ENCODE data around the gene MYOG. TPM values are rescaled to one million over a fixed set of nuclear protein-coding genes. Genes with fewer than 3 reads are reported as not detected.

The MYOG gene
- total RNA-seq, 2 donors from 2014 or later: not detected

DNA sequence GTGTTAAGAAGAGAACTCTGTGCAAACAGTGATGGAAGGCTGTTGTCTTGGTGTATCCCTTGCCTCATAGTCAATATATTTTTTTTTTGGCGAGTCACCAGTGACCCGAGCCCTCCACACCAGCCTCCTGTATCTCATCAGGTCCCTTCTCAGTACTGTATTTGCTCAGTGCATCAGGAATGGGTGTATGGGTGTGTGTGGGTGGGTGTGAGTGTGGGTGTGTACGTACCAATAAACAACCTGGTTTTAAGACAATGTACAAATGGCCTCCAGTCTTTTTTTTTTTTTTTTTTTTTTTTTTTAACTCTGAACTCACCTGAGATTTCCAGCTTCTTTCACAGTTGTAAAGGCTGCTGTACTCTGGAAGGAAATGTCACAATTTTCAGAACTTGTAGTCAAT is 7.3 kb downstream of the MYOG start:
- no peak overlapping the region for H3K27ac Mint-ChIP-seq
- 92% methylated on average over 3 of the region's 3 CpGs; no CpG with 5 or more reads in 1 of the 2 experiments for WGBS, 2 experiments (ENCODE audit: insufficient coverage in 1 of 2, insufficient read length in 1 of 2)
- peaks cover 38% of the 10 kb centered on the region for H3K27me3 ChIP-seq (ENCODE audit: control insufficient read depth, insufficient read depth, low read length, poor library complexity, severe bottlenecking)

DNA sequence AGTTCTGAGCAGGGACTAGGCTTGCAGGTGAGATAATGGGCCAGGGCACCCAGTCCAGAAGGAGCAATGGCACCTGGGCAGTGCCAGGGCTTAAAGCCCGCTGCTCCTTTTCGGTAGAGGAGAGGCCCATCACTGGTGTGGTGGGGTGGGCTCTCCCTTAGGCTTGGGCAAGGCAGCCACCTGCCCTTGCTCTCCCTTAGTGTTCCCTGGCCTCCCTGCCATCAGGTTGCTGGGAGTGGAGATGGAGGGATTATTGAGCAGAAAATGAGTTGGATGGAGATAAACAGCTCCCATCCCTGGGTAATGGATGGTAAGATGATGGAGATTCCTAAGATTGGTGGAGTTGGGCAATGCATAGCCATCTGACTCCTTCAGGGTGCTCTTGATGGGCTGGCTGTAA is 7.9 kb downstream of the MYOG start:
- no peak overlapping the region for H3K9ac ChIP-seq (ENCODE audit: extremely low read depth, low read length, poor library complexity, severe bottlenecking)
- H3K4me1 ChIP-seq (ENCODE audit: control insufficient read depth, insufficient read depth, low read length): peaks cover 13% of the 10 kb centered on the region
- Mint-ChIP-seq H3K4me1 (peaks cover 17% of the 10 kb centered on the region), H3K27me3 (ENCODE audit: insufficient read depth) (peaks cover 69% of the 10 kb centered on the region), H3K9me3 (no peaks in the 10 kb centered on the region), H3K4me3 (no peak overlapping the region), H3K27ac (no peak overlapping the region), H3K36me3 (ENCODE audit: low read depth) (no peaks in the 10 kb centered on the region)
- H3K36me3 ChIP-seq (ENCODE audit: control insufficient read depth, insufficient read depth, low read length): peaks cover 2% of the 10 kb centered on the region
- peaks cover 38% of the 10 kb centered on the region for H3K27me3 ChIP-seq (ENCODE audit: control insufficient read depth, insufficient read depth, low read length, poor library complexity, severe bottlenecking)
- no peak overlapping the region for H3K27ac ChIP-seq (ENCODE audit: low read depth, low read length)
- no peaks in the 10 kb centered on the region for H3K9me3 ChIP-seq (ENCODE audit: control insufficient read depth, low read length)
- WGBS, 2 experiments (ENCODE audit: insufficient coverage in 1 of 2, insufficient read length in 1 of 2): 91% methylated on average over 2 of the region's 2 CpGs; no CpG with 5 or more reads in 1 of the 2 experiments
- DNase-seq: no peak
- TF ChIP-seq, protein P1, sequence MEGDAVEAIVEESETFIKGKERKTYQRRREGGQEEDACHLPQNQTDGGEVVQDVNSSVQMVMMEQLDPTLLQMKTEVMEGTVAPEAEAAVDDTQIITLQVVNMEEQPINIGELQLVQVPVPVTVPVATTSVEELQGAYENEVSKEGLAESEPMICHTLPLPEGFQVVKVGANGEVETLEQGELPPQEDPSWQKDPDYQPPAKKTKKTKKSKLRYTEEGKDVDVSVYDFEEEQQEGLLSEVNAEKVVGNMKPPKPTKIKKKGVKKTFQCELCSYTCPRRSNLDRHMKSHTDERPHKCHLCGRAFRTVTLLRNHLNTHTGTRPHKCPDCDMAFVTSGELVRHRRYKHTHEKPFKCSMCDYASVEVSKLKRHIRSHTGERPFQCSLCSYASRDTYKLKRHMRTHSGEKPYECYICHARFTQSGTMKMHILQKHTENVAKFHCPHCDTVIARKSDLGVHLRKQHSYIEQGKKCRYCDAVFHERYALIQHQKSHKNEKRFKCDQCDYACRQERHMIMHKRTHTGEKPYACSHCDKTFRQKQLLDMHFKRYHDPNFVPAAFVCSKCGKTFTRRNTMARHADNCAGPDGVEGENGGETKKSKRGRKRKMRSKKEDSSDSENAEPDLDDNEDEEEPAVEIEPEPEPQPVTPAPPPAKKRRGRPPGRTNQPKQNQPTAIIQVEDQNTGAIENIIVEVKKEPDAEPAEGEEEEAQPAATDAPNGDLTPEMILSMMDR (conservative IDR thresholded peaks at IDR 0.05): no peak
- H3K4me3 ChIP-seq (ENCODE audit: low read length): no peak overlapping the region

More for the DNA sequence above, 7.3 kb downstream of the MYOG start:
- Histone ChIP-seq H3K36me3 (ENCODE audit: control insufficient read depth, insufficient read depth, low read length) (no peaks in the 10 kb centered on the region), H3K4me3 (ENCODE audit: low read length) (no peak overlapping the region), H3K27ac (ENCODE audit: low read depth, low read length) (no peak overlapping the region), H3K9ac (ENCODE audit: extremely low read depth, low read length, poor library complexity, severe bottlenecking) (no peak overlapping the region), H3K9me3 (ENCODE audit: control insufficient read depth, low read length) (no peaks in the 10 kb centered on the region), H3K4me1 (ENCODE audit: control insufficient read depth, insufficient read depth, low read length) (peaks cover 13% of the 10 kb centered on the region)
- peaks cover 17% of the 10 kb centered on the region for H3K4me1 Mint-ChIP-seq
- no peak overlapping the region for H3K4me3 Mint-ChIP-seq
- peaks cover 64% of the 10 kb centered on the region for H3K27me3 Mint-ChIP-seq (ENCODE audit: insufficient read depth)
- no peaks in the 10 kb centered on the region for H3K36me3 Mint-ChIP-seq (ENCODE audit: low read depth)
- TF ChIP-seq, protein P1 (conservative IDR thresholded peaks at IDR 0.05): no peak
- no peaks in the 10 kb centered on the region for H3K9me3 Mint-ChIP-seq
- DNase-seq: no peak

DNA sequence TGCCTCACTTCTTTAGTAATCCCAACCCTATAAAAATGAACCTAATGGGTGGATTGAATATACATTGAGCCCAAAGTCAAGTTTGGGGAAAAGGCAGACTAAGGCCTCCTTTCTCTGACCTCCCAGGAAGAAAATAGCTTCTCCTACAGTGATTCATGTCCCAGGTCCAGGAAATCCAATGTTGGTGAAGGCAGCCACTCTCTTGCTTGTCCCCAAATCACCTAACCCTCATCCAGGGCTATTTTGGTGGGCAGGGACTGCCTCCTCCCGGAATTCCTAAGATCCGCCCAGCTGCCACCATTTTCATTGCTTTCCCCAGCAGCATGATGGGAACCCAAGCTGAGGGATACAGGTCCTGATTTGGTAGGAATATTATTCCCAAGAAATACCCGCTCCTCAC is 8.4 kb downstream of the MYOG start:
- H3K36me3 ChIP-seq (ENCODE audit: control insufficient read depth, insufficient read depth, low read length): peaks cover 4% of the 10 kb centered on the region
- TF ChIP-seq, protein P1 (conservative IDR thresholded peaks at IDR 0.05): no peak
- no peaks in the 10 kb centered on the region for H3K36me3 Mint-ChIP-seq (ENCODE audit: low read depth)
- H3K4me1 ChIP-seq (ENCODE audit: control insufficient read depth, insufficient read depth, low read length): peaks cover 13% of the 10 kb centered on the region
- H3K9me3 ChIP-seq (ENCODE audit: control insufficient read depth, low read length): no peaks in the 10 kb centered on the region
- no peak overlapping the region for H3K4me3 Mint-ChIP-seq
- no peak overlapping the region for H3K27ac Mint-ChIP-seq
- 98 to 100% methylated on average over 1 to 3 of the region's 3 CpGs for WGBS, 2 experiments (ENCODE audit: insufficient coverage in 1 of 2, insufficient read length in 1 of 2)
- H3K4me3 ChIP-seq (ENCODE audit: low read length): no peak overlapping the region
- DNase-seq: no peak
- no peaks in the 10 kb centered on the region for H3K9me3 Mint-ChIP-seq
- no peak overlapping the region for H3K9ac ChIP-seq (ENCODE audit: extremely low read depth, low read length, poor library complexity, severe bottlenecking)
- no peak overlapping the region for H3K27ac ChIP-seq (ENCODE audit: low read depth, low read length)
- H3K4me1 Mint-ChIP-seq: peaks cover 15% of the 10 kb centered on the region
- H3K27me3 Mint-ChIP-seq (ENCODE audit: insufficient read depth): peaks cover 71% of the 10 kb centered on the region
- H3K27me3 ChIP-seq (ENCODE audit: control insufficient read depth, insufficient read depth, low read length, poor library complexity, severe bottlenecking): peaks cover 38% of the 10 kb centered on the region

Measured in endodermal cell (in vitro differentiated cells).